ENCODE measurements around the gene TTC1.

TTC1 gene

DNA sequence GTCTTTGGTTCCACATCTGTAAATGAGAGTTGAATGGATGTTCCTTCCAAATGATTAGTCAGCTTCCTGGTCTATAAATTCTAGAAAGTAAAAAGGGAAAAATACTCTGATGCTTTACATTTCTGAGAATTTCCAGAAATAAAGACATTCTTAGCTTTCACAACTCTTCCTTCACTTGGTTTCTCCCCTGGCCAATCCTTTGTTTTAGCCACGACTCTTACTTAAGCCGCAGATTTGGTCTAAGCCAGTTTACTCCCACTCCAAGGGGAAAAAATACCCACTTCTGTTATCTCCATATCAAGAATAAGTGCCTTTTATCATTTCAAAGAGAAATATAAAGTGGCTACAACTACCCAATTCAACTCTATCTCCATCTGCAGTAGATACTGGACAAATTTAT is 80.6 kb downstream of the TTC1 start:
- DNase-seq, result no peak

DNA sequence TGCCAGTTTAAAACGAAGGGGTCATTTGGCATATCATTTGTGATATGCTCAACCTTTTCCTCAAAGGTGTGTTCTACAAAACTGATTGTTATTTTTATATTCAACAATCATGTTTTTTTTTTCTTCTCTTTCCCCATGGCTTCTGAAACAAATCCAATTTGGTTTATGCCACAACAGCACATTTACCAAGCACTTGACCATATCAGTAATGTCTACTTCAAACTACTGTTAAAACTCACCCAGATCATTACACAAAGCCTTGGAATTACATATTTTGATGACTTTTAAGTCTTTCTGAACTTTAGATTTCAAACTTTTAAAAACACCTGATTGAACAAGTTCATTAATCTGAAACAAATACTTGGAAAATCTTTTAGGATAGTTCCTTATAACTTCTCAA is 81.1 kb downstream of the TTC1 start:
- DNase-seq, result no peak

DNA sequence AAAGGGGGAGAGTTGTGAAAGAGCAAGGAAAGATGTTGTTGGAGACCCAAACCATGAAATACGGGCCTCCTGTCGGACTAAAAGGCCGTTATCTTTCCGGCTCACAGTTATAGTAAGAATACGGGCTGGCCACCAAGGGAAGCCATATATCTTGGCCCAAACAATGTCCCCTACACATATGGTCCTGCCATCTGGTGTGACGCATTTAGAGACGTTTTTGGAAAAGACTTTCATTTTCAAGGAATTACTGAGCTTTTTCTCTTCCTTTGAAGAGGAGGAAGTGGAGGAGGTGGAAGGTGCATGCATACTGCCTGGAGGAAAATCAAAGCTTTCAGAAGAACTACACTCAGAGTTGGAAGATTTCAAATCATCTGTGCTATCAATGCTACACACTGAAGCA is 83.6 kb downstream of the TTC1 start:
- no peak for DNase-seq

DNA sequence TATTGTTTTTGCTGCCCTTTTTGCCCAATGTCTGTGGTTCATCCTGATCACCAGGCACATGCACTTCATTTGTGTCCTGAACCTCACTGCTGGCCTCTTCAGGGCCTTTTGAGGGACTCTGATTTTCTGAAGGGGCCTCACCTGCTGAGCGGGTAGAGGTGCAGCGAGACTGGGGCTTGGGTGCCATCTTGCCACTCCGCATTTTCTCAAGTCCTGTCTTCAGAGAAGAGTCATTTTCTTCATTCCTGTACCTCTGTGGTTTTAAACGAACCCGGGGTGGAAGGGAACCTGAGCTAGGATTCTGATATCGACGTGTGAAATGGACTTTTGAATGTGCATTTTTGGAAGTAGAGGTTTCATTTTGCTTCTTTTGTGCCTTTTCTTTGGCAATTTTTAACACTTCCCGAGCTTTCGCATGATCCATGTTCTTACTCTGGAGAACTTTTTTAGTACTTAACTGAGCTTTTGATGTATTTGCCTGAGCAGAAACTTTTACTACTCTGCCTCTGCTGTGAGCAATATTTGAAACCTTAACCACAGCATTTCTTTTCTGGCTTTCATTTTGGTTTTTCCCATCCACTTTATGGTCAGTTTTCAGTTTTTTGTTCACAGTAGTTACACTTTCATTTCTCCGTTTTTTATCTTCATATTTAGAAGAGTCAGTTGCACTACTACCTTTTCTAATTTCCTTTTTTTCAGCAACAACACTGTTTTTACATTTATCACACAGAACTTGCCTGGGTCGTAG is 84.2 kb downstream of the TTC1 start:
- no peak for DNase-seq

GRCh38 chr5:160096178-160096577 is 87.2 kb downstream of the TTC1 start:
- DNase-seq, result no peak

- DNase-seq, result no peak
Observed at GRCh38 chr5:160097991-160098390, 89.1 kb downstream of the TTC1 start.

GRCh38 chr5:160105686-160106360 is 96.9 kb downstream of the TTC1 start:
- no peak for DNase-seq

- no peak for DNase-seq
Observed at GRCh38 chr5:160108124-160108523, 99.2 kb downstream of the TTC1 start.

Measured in NCI-H2081 treated with DMSO at 0.1 percent for 48 hours (cell line).